ENCODE results near the gene EML4.
"Not testable (repeated sequence)": the region's sequence is repeated elsewhere in the genome, so short reads cannot be mapped to it uniquely, and the experiment has no call there.

EML4 gene

GRCh38 chr2:42172020-42172419 is 2.9 kb downstream of the EML4 start:
- DNase-seq, result no peak

GRCh38 chr2:42172566-42172965 is 3.4 kb downstream of the EML4 start:
- DNase-seq, result no peak

- DNase-seq, result not testable (repeated sequence)
These were observed 4.3 kb downstream of the EML4 start for GRCh38 chr2:42173467-42173866.

- DNase-seq, result no peak
These were observed 8.0 kb downstream of the EML4 start for GRCh38 chr2:42176992-42177738.

DNA sequence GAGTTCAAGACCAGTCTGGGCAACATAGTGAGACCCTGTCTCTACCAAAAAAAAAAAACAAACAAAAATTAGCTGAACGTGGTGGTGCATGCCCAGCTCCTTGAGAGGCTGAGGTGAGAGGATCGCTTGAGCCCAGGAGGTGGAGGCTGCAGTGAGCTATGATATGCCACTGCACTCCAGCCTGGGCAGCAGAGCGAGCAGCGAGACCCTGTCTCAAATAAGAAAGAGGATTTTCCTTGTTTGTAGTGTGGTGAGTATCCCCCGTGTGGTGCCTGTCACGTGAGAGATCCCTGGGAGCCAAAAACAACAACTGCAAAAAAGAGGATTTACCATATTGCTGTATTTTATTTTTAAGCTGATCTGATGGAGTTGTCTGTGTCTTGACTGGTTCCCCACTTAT is 9.2 kb downstream of the EML4 start:
- DNase-seq, result no peak

GRCh38 chr2:42180300-42180699 is 11.1 kb downstream of the EML4 start:
- no peak for DNase-seq

DNA sequence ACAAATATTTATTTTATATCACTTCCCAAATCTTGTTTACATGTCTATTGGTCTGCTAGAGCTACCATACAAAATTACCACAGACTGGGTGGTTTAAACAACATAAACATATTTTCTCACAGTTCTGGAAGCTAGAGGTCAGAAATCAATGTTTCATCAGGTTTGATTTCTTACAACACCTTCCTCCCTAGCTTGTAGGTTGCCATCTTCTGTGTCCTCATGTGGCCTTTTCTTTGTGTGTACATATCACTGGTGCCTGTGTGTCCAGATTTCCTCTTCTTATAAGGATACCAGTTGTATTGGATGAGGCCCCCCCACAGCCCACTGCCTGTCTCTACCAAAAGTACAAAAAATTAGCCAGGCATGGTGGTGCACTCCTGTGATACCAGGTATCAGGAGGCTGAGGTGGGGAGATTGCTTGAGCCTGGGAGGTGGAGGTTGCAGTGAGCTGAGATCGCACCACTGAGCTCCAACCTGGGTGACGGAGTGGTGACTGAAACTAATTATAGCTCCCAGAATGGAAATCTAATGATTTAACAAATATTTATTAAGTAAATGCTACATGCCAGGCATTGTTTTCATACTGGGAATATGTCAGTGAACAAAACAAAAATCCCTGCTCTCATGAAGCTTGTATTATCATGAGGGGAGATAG is 13.6 kb downstream of the EML4 start:
- no peak for DNase-seq

GRCh38 chr2:42183775-42184174 is 14.6 kb downstream of the EML4 start:
- no peak for DNase-seq

DNA sequence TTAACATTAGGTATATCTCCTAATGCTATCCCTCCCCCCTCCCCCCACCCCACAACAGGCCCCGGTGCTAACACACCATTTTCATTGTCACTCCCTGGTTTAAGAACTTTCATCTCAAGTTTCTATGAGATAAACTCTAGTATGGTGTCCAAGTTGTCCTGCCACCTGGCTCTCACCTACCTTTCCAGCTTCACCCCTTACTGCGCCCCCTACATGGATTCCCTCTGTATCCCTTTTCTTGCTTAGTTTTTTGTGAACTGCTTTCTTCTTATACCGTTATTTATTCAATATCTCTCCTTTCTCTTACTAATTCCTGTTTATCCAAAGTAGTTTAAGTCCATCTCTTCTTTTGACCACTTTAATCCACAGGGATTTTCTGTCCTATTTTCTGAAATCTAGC is 15.2 kb downstream of the EML4 start:
- DNase-seq, result no peak

DNA sequence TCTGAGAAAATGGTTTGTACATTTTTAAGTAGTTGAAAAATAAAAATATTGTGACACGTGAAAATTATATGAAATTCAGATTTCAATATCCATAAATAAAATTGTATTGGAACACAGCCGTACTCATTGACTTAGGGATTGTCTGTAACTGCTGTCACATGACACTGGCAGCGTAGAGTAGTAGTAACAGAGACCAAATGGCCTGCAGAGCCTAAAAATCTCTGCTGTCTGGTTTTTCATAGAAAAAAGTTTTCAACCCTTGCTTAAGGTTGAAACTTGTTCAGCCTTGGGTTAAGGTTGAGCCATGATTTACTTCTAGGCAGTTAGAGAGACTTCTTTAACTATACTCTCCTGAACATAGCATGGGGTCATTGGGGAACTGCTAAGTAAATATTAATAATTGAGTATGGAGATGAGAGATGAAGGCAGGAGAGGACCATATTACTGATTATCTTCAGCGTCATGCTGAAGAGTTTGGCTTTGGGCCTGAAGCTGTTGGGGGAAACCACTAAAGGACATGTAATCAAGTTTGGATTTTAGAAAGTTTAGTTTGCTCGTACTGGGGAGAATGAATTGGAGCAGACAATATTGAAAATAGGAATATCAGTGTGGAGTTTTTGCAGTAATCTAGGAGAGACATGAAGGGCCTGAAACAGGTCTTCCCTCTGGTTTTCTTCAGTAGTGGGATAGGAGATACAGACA is 16.2 kb downstream of the EML4 start:
- no peak for DNase-seq

DNA sequence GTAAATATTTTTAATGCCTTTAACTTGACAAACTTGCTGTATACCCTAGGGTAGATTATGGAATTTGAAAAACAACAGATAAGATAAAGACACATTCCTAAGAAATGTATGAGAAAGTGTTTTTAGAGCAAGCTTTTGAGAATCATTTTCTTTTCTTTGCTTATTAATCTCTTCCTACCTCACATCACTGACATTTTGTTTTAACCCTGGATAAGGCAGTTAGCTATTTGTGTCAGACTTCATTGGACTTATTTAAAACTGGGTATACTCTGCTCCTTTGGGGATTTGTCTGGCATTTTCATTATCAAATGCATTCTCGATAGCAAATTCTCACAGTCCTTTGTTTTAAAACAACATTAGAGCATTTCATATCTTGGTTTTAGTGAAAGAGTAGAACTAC is 17.2 kb downstream of the EML4 start:
- DNase-seq, result no peak

GRCh38 chr2:42186945-42187632 is 17.9 kb downstream of the EML4 start:
- DNase-seq, result no peak

- no peak for DNase-seq
These were observed 18.7 kb downstream of the EML4 start for GRCh38 chr2:42187886-42188285.

GRCh38 chr2:42189235-42189566 is 20.0 kb downstream of the EML4 start:
- no peak for DNase-seq

DNA sequence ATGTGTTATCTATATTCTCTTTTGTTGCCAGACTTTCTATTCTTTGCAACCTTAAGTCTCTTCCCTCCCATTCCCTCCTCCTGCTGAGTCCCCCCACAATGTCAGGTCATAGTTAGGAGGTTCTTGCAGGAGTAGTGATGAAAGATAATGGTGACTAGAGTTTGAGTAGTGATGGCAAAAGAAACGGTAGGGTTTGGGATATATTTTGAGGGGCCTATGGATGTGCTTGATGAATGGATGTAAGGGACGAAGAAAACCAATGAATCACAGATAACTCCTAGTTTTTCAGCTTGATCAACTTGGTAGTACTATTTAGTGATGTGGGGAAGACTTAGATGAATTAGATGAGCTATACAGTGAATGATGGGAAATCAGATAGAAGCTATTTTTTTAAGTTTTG is 21.0 kb downstream of the EML4 start:
- DNase-seq, result no peak

GRCh38 chr2:42191285-42192009 is 22.3 kb downstream of the EML4 start:
- no peak for DNase-seq

DNA sequence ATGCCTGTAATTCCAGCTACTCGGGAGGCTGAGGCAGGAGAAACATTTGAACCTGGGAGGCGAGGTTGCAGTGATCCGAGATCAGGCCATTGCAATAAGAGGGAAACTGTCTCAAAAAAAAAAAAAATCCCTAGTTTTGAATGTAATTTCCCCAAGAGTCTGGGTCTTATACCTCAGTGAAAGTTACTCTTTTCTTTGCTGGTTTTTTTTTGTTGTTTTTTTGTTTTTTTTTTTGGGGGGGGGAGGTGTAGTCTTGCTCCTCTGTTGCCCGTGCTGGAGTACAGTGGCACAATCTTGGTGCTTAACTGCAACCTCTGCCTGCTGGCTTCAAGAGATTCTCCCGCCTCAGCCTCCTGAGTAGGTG is 22.8 kb downstream of the EML4 start:
- DNase-seq, result no peak

GRCh38 chr2:42192652-42193566 is 23.8 kb downstream of the EML4 start:
- DNase-seq, result no peak

DNA sequence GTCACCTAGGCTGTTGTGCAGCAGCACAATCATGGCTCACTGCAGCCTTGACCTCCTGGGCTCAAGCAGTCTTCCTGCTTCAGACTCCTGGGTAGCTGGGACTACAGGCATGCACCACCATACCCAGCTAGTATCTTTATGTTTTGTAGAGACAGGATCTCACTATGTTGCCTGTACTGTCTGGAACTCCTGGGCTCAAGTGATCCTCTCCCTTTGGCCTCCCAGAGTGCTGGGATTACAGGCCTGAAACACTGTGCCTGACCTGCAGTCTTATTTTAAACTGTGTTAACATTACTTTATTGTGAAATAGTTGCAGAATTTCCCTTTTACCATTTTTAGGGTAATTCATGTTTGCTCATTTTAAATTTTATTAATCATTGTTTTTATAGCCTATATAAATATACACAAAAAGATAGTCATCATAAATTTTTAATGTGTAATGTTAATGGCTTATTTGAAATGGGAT is 24.6 kb downstream of the EML4 start:
- no peak for DNase-seq

DNA sequence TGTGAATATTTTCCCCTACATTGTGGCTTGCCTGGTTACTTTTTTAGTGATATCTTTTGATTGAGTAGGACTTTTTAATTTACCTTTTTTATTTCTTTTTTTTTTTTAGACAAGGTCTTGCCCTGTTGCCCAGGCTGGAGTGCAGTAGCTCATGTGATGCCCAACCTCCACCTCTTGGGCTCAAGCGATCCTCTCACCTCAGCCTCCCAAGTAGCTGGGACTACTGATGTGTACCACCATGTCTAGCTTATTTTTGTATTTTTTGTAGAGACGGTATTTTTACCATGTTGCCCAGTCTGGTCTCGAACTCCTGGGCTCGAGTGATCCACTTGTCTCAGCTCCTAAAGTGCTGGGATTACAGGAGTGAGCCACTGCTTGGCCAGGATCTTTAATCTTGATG is 25.3 kb downstream of the EML4 start:
- DNase-seq, result no peak

- DNase-seq, result no peak
These were observed 26.4 kb downstream of the EML4 start for GRCh38 chr2:42195559-42195958.

- no peak for DNase-seq
These were observed 26.9 kb downstream of the EML4 start for GRCh38 chr2:42196070-42196402.

Measured in NCI-H510A (cell line).